Regular cardiac myocyte (primary cell): ENCODE results near the gene HNRNPH3. TPM values are rescaled to one million over a fixed set of nuclear protein-coding genes. Genes with fewer than 3 reads are reported as not detected.

Experiments
- total RNA-seq: library from RNA; depleted of rRNA; stranded (reverse); fragments of >200 nt; gene quantifications from 2 replicates; pipeline ENCODE4 v1.2.3, GENCODE V29; 2014

Gene HNRNPH3, protein sequence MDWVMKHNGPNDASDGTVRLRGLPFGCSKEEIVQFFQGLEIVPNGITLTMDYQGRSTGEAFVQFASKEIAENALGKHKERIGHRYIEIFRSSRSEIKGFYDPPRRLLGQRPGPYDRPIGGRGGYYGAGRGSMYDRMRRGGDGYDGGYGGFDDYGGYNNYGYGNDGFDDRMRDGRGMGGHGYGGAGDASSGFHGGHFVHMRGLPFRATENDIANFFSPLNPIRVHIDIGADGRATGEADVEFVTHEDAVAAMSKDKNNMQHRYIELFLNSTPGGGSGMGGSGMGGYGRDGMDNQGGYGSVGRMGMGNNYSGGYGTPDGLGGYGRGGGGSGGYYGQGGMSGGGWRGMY
- 18.0 and 61.0 TPM in 2 replicates for total RNA-seq

DNA sequence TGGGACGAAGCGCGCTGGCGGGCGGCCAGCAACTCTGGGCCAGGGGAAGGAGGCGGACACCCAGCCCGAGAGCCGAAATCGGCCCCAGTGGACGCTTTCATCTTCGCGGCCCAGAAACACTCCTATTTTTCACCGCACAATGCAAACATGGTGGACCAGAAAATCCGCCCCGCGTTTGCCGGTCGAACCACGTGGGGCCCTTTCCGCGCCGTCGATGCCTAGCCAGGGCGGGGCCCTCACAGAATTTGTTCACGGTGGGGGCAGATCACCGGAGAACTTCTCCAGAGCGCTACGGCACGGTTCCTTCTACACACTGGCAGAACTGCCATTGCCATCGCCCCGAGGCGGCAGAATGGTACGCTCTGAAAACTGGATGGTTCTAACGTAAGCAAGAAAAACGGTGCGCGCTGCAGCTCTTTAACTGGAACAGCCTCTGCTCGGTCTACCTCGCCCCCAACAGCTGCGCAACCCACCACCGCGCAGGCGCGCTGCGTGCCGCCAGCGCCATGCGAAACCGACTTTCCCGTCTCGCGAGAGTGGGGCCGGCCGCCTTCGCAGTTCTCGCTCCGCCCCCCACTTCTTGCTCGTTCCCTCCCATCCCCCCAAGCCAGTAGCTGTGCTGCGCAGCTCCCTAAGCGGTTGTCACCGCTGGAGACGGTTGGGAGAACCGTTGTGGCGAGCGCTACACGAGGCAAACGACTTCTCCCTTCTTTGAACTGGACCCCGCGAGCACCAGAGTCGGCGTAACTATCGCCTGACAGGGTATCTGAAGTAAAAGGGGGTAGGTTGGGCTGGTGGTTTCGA, at the start of gene HNRNPH3:
TSS of gene HNRNPH3 (plus strand) at position 610 of the 804 bp plus-strand sequence. CDS start 5,158 bp downstream, outside the sequence.

DNA sequence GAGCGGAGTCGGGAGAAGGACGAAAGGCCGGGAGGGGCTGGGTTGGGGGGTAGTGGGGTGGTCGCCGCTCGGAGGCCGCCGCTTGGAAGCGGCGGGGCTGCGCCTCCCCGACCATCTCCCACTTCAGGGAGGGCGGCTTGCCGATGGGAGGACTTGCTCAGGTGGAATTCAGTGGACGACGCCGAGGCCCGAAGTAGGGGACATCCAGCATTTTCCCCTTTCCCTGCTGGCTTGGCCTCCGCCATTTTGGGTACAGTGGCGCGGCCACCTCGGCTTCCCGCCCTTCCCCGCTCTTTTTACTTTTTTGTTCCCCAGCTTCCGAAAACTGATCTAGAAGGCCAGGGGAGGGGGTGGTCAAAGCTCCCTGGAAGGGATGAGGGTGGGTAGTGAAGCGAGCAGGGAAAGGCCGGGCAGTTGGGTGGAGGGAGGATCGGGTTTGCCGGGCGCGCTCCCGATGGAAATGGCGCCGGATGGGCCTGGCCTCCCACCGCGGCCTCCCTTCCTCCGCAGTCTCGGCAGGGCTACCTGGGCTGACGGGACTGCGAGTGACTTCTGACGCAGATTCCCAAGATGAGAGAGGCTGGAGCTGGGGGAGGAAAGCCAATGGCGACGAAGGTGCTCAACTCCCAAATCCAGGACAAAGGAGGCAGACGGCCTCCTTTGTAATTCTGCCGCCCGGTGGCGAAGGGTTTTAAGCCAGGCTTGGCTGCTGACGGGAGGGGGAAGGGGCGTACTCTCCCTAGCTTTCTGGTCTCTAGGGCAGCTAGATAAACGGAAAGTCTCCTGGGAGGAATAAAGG, 594 bp downstream of the HNRNPH3 start, which contains the start of gene PBLD:
TSS of gene PBLD (minus strand) at position 670 of the 799 bp plus-strand sequence. CDS start 26,084 bp downstream, outside the sequence.

Other genes starting within 250 kb of the HNRNPH3 start
- gene MYPN, start 222.6 kb upstream of the HNRNPH3 start, total RNA-seq = 1.1 and 5.0 TPM in 2 replicates
- under 0.01 and 0.28 TPM in 2 replicates for gene ATOH7, start 100.0 kb upstream of the HNRNPH3 start, total RNA-seq
- 6.1 and 7.3 TPM in 2 replicates for gene PBLD, start 864 bp downstream of the HNRNPH3 start, total RNA-seq
- 17.3 and 20.3 TPM in 2 replicates for gene RUFY2, start 75.2 kb downstream of the HNRNPH3 start, total RNA-seq
- gene DNA2, start 139.9 kb downstream of the HNRNPH3 start, total RNA-seq = 6.2 and 10.2 TPM in 2 replicates
- gene SLC25A16, start 195.5 kb downstream of the HNRNPH3 start, total RNA-seq = 19.7 and 20.1 TPM in 2 replicates
- 1.7 and 4.2 TPM in 2 replicates for gene TET1, start 228.3 kb downstream of the HNRNPH3 start, total RNA-seq